Activated CD8-positive, alpha-beta memory T cell treated with anti-CD3 and anti-CD28 coated beads for 24 hours (primary cell): ENCODE measurements around the gene CEP152.

Experiments
- DNase-seq: peaks from one replicate; pipeline ENCODE4 v3.0.0-alpha.2; 2020

The CEP152 gene

GRCh38 chr15:48695827-48696573 lies 114.9 kb downstream of the CEP152 start:
- no peak for DNase-seq

- DNase-seq, result no peak
Observed at GRCh38 chr15:48695088-48695826, 115.6 kb downstream of the CEP152 start.

GRCh38 chr15:48693484-48693883 lies 117.4 kb downstream of the CEP152 start:
- DNase-seq, result no peak

- DNase-seq, result no peak
Observed at GRCh38 chr15:48688493-48688892, 122.4 kb downstream of the CEP152 start.
